Endodermal cell (in vitro differentiated cells): ENCODE results near the gene ANKRD65. TPM values are rescaled to one million over a fixed set of nuclear protein-coding genes. Genes with fewer than 3 reads are reported as not detected.

Experiments
- DNase-seq: peaks from one replicate; pipeline ENCODE4 v3.0.0-alpha.2; 2017
- H3K27ac ChIP-seq: 2 replicates; pipeline ENCODE4 v1.5.1; 2013; ENCODE audit warnings: mild to moderate bottlenecking, low read depth, low read length, moderate library complexity
- H3K27me3 ChIP-seq: 2 replicates; pipeline ENCODE4 v1.6.1; 2013; ENCODE audit warnings: mild to moderate bottlenecking, low read length, moderate library complexity; ENCODE audit not compliant: insufficient read depth, control insufficient read depth, poor library complexity, severe bottlenecking
- H3K36me3 ChIP-seq: 2 replicates; pipeline ENCODE4 v1.7.0; 2013; ENCODE audit warnings: mild to moderate bottlenecking, low read length, moderate library complexity; ENCODE audit not compliant: control insufficient read depth, insufficient read depth
- H3K4me1 ChIP-seq: one replicate; pipeline ENCODE4 v1.7.0; 2013; ENCODE audit warnings: low read length; ENCODE audit not compliant: control insufficient read depth, insufficient read depth
- H3K4me3 ChIP-seq: 2 replicates; pipeline ENCODE4 v1.5.1; 2013; ENCODE audit warnings: mild to moderate bottlenecking, low read length, moderate library complexity
- H3K9ac ChIP-seq: 2 replicates; pipeline ENCODE4 v1.6.1; 2013; ENCODE audit warnings: mild to moderate bottlenecking, low read length, moderate library complexity; ENCODE audit not compliant: poor library complexity, severe bottlenecking; ENCODE audit errors: extremely low read depth
- H3K9me3 ChIP-seq: 2 replicates; pipeline ENCODE4 v1.6.1; 2013; ENCODE audit warnings: mild to moderate bottlenecking, low read length, moderate library complexity; ENCODE audit not compliant: control insufficient read depth
- H3K27ac Mint-ChIP-seq: 2 replicates; pipeline ENCODE4 v1.8.0; 2020; ENCODE audit warnings: mixed read lengths
- H3K27me3 Mint-ChIP-seq: 2 replicates; pipeline ENCODE4 v1.8.0; 2021; ENCODE audit warnings: mild to moderate bottlenecking, mixed read lengths; ENCODE audit not compliant: insufficient read depth
- H3K36me3 Mint-ChIP-seq: 2 replicates; pipeline ENCODE4 v1.8.0; 2020; ENCODE audit warnings: low read depth, mixed read lengths
- H3K4me1 Mint-ChIP-seq: 2 replicates; pipeline ENCODE4 v1.8.0; 2020; ENCODE audit warnings: mixed read lengths
- H3K4me3 Mint-ChIP-seq: 2 replicates; pipeline ENCODE4 v1.8.0; 2020; ENCODE audit warnings: mild to moderate bottlenecking, moderate library complexity, mixed read lengths
- H3K9me3 Mint-ChIP-seq: 2 replicates; pipeline ENCODE4 v1.8.0; 2020; ENCODE audit warnings: mild to moderate bottlenecking, mixed read lengths
- WGBS, 2 experiments: methylation state at CpG; one replicate each; pipeline versions ENCODE4 v1.1.5 to v1.1.7; 2013; ENCODE audit warnings: missing lambda C conversion rate in 2 of 2, mixed read lengths in 1 of 2; ENCODE audit not compliant: insufficient coverage in 1 of 2, insufficient read length in 1 of 2; 5-methylcytosine and 5-hydroxymethylcytosine counted together
- total RNA-seq, 2 donors: library from RNA; stranded (reverse); fragmentation: NEBNext Ultra II Directional in 1 of 2; extraction: Animal tissue kit (Norgen Biotek cat#: 25700) in 1 of 2; gene quantifications; 2 replicates in 1 of 2; 3 replicates in 1 of 2; pipeline ENCODE4 v1.2.1, GENCODE V29; 2021
- TF ChIP-seq, protein P1 (sequence below): fragments of 200-600 bp; sonication (generic); conservative IDR thresholded peaks from 2 replicates; pipeline ENCODE4 v1.5.0; 2021; ENCODE audit warnings: antibody characterized with exemption, mild to moderate bottlenecking

Gene ANKRD65
- total RNA-seq, 2 donors from 2014 or later: 1.6 TPM

GRCh38 chr1:1436630-1437032 is 15.6 kb upstream of the ANKRD65 start:
- no peak overlapping the region for H3K9ac ChIP-seq
- WGBS, 2 experiments: 89 to 92% methylated on average over 5 to 7 of the region's 7 CpGs

GRCh38 chr1:1435911-1436629 is 15.0 kb upstream of the ANKRD65 start:
- H3K36me3 Mint-ChIP-seq: peaks cover 3% of the 10 kb centered on the region
- peaks cover 3% of the 10 kb centered on the region for H3K4me1 Mint-ChIP-seq
- H3K9me3 ChIP-seq: no peaks in the 10 kb centered on the region
- no peaks in the 10 kb centered on the region for H3K9me3 Mint-ChIP-seq
- peaks cover 14% of the 10 kb centered on the region for H3K4me1 ChIP-seq
- H3K27me3 ChIP-seq: peaks cover 16% of the 10 kb centered on the region
- H3K36me3 ChIP-seq: no peaks in the 10 kb centered on the region
- DNase-seq: peak; percentile 50
- 28 to 71% methylated on average over 7 to 40 of the region's 40 CpGs for WGBS, 2 experiments
- H3K27me3 Mint-ChIP-seq: peaks cover 4% of the 10 kb centered on the region
- peak overlapping the region; percentile 58 for H3K4me3 ChIP-seq
- H3K27ac ChIP-seq: no peak overlapping the region
- H3K9ac ChIP-seq: no peak overlapping the region
- H3K4me3 Mint-ChIP-seq: peak overlapping the region; percentile 56
- H3K27ac Mint-ChIP-seq: no peak overlapping the region
- TF ChIP-seq, protein P1, sequence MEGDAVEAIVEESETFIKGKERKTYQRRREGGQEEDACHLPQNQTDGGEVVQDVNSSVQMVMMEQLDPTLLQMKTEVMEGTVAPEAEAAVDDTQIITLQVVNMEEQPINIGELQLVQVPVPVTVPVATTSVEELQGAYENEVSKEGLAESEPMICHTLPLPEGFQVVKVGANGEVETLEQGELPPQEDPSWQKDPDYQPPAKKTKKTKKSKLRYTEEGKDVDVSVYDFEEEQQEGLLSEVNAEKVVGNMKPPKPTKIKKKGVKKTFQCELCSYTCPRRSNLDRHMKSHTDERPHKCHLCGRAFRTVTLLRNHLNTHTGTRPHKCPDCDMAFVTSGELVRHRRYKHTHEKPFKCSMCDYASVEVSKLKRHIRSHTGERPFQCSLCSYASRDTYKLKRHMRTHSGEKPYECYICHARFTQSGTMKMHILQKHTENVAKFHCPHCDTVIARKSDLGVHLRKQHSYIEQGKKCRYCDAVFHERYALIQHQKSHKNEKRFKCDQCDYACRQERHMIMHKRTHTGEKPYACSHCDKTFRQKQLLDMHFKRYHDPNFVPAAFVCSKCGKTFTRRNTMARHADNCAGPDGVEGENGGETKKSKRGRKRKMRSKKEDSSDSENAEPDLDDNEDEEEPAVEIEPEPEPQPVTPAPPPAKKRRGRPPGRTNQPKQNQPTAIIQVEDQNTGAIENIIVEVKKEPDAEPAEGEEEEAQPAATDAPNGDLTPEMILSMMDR: no peak

More at GRCh38 chr1:1436630-1437032, 15.6 kb upstream of the ANKRD65 start:
- Mint-ChIP-seq H3K4me3 (peak overlapping the region; percentile 56), H3K36me3 (peaks cover 3% of the 10 kb centered on the region), H3K27ac (no peak overlapping the region), H3K9me3 (no peaks in the 10 kb centered on the region), H3K27me3 (peaks cover 4% of the 10 kb centered on the region), H3K4me1 (peaks cover 3% of the 10 kb centered on the region)
- no peak for DNase-seq
- TF ChIP-seq, protein P1: no peak
- H3K27me3 ChIP-seq: peaks cover 16% of the 10 kb centered on the region
- no peak overlapping the region for H3K27ac ChIP-seq
- no peaks in the 10 kb centered on the region for H3K9me3 ChIP-seq
- no peaks in the 10 kb centered on the region for H3K36me3 ChIP-seq
- peaks cover 14% of the 10 kb centered on the region for H3K4me1 ChIP-seq
- peak overlapping the region; percentile 58 for H3K4me3 ChIP-seq

- TF ChIP-seq, protein P1: peak; percentile 11
- Histone ChIP-seq H3K4me3 (peak within 1 kb of the TSS; percentile 69), H3K27ac (no peak within 1 kb of the TSS), H3K27me3 (peaks cover 16% of the 10 kb centered on the region), H3K4me1 (peaks cover 14% of the 10 kb centered on the region), H3K9me3 (no peaks in the 10 kb centered on the region), H3K36me3 (no peaks in the 10 kb centered on the region), H3K9ac (no peak within 1 kb of the TSS)
- WGBS, 2 experiments: 12 to 18% methylated on average over 24 to 89 of the region's 89 CpGs
- peak within 1 kb of the TSS; percentile 56 for H3K4me3 Mint-ChIP-seq
- H3K4me1 Mint-ChIP-seq: peaks cover 5% of the 10 kb centered on the region
- DNase-seq: peak; percentile 87
- no peaks in the 10 kb centered on the region for H3K9me3 Mint-ChIP-seq
- no peaks in the 10 kb centered on the region for H3K36me3 Mint-ChIP-seq
- H3K27me3 Mint-ChIP-seq: peaks cover 4% of the 10 kb centered on the region
- no peak within 1 kb of the TSS for H3K27ac Mint-ChIP-seq
Observed at GRCh38 chr1:1435106-1435903, 14.2 kb upstream of the ANKRD65 start, which contains the start of gene VWA1. TSS of gene VWA1 (plus strand) at chr1:1435690. CDS start at chr1:1435749, 59 bp downstream.
